MM.1S (cell line): ENCODE results near the gene CCSER2.

Experiments
- CTCF ChIP-seq: fragments of 300-600 bp; sonication (generic); IDR thresholded peaks from 2 replicates; pipeline ENCODE4 v1.5.1; 2016; ENCODE audit warnings: antibody characterized with exemption, low read length, mixed read lengths
- EZH2 ChIP-seq: fragments of 300-600 bp; sonication (generic); optimal IDR thresholded peaks from 2 replicates; pipeline ENCODE3; 2017; ENCODE audit warnings: low read depth, mild to moderate bottlenecking, antibody characterized with exemption, low read length, mixed read lengths
- EZH2phosphoT487 ChIP-seq: fragments of 300-600 bp; sonication (generic); IDR thresholded peaks from 2 replicates; pipeline ENCODE4 v1.6.1; 2018; ENCODE audit warnings: antibody characterized with exemption, low read length

- TF ChIP-seq CTCF (no peak), EZH2 (no peak), EZH2phosphoT487 (no peak)
Observed at GRCh38 chr10:84336406-84337090, 8.2 kb downstream of the CCSER2 start.
